Measurements from ENCODE around the gene TIMP2.

- TF ChIP-seq POLR2AphosphoS5 (IDR thresholded peaks at IDR 0.05; ENCODE audit: low read depth, low read length) = no peak
- TF ChIP-seq REST (IDR thresholded peaks at IDR 0.05; ENCODE audit: insufficient read depth in 1 of 2, low read depth in 2 of 2, low read length in 2 of 2) = no peak
- TF ChIP-seq SIN3A (IDR thresholded peaks at IDR 0.05; ENCODE audit: borderline replicate concordance, insufficient read depth, low read length) = no peak
- TF ChIP-seq TAF1 (IDR thresholded peaks at IDR 0.05; ENCODE audit: borderline replicate concordance, insufficient read depth, low read length) = no peak
- no peak for TF ChIP-seq FOXP2 (optimal IDR thresholded peaks at IDR 0.05; ENCODE audit: borderline replicate concordance, extremely low read depth, extremely low read length, insufficient read depth)
Measured at GRCh38 chr17:78852709-78853121, 72.5 kb downstream of the TIMP2 start.
